Measurements from ENCODE around the gene KCNH5.

The KCNH5 gene

GRCh38 chr14:62983821-62984220 lies 61.4 kb downstream of the KCNH5 start:
- no peak for DNase-seq

GRCh38 chr14:62980693-62981092 lies 64.6 kb downstream of the KCNH5 start:
- no peak for DNase-seq

- no peak for DNase-seq
Observed at GRCh38 chr14:62957562-62957961, 87.7 kb downstream of the KCNH5 start.

GRCh38 chr14:62956413-62956812 lies 88.8 kb downstream of the KCNH5 start:
- no peak for DNase-seq

GRCh38 chr14:62954165-62954564 lies 91.1 kb downstream of the KCNH5 start:
- DNase-seq, result no peak

GRCh38 chr14:62952226-62952625 lies 93.0 kb downstream of the KCNH5 start:
- no peak for DNase-seq

- no peak for DNase-seq
Observed at GRCh38 chr14:62947301-62947700, 98.0 kb downstream of the KCNH5 start.

- DNase-seq, result no peak
Observed at GRCh38 chr14:62946221-62946620, 99.0 kb downstream of the KCNH5 start.

- no peak for DNase-seq
Observed at GRCh38 chr14:62943202-62943601, 102.1 kb downstream of the KCNH5 start.

- DNase-seq, result no peak
Observed at GRCh38 chr14:62939970-62940369, 105.3 kb downstream of the KCNH5 start.

- DNase-seq, result no peak
Observed at GRCh38 chr14:62938778-62939177, 106.5 kb downstream of the KCNH5 start.

- DNase-seq, result no peak
Observed at GRCh38 chr14:62934439-62934838, 110.8 kb downstream of the KCNH5 start.

- no peak for DNase-seq
Observed at GRCh38 chr14:62921466-62921865, 123.8 kb downstream of the KCNH5 start.

GRCh38 chr14:62916551-62916950 lies 128.7 kb downstream of the KCNH5 start:
- DNase-seq, result no peak

- DNase-seq, result no peak
Observed at GRCh38 chr14:62914873-62915272, 130.4 kb downstream of the KCNH5 start.

- DNase-seq, result no peak
Observed at GRCh38 chr14:62914025-62914424, 131.2 kb downstream of the KCNH5 start.

GRCh38 chr14:62908506-62908905 lies 136.8 kb downstream of the KCNH5 start:
- no peak for DNase-seq

- no peak for DNase-seq
Observed at GRCh38 chr14:62905566-62905965, 139.7 kb downstream of the KCNH5 start.

- no peak for DNase-seq
Observed at GRCh38 chr14:62897771-62898170, 147.5 kb downstream of the KCNH5 start.

GRCh38 chr14:62896932-62897456 lies 148.3 kb downstream of the KCNH5 start:
- no peak for DNase-seq

GRCh38 chr14:62894736-62895135 lies 150.5 kb downstream of the KCNH5 start:
- DNase-seq, result no peak

- no peak for DNase-seq
Observed at GRCh38 chr14:62889364-62889763, 155.9 kb downstream of the KCNH5 start.

- no peak for DNase-seq
Observed at GRCh38 chr14:62886461-62886860, 158.8 kb downstream of the KCNH5 start.

GRCh38 chr14:62885451-62885850 lies 159.8 kb downstream of the KCNH5 start:
- no peak for DNase-seq

GRCh38 chr14:62882967-62883366 lies 162.3 kb downstream of the KCNH5 start:
- DNase-seq, result no peak

- DNase-seq, result no peak
Observed at GRCh38 chr14:62866376-62866775, 178.9 kb downstream of the KCNH5 start.

All from CD4-positive, alpha-beta T cell treated with Interferon alpha-2 for 1 hour (primary cell).